H1 (cell line): ENCODE data around the gene ZDHHC17. TPM values are rescaled to one million over a fixed set of nuclear protein-coding genes. Genes with fewer than 3 reads are reported as not detected.

Experiments
- CTCF ChIA-PET: fragments of 300-600 bp; sonication (Branson Sonifier 250); formaldehyde crosslinking; loops from one replicate; lab custom pipeline; 2021; ENCODE audit not compliant: partially characterized antibody; lab: Charles Lee
- POLR2A ChIA-PET: fragments of 300-600 bp; sonication (Branson Sonifier 250); formaldehyde crosslinking; loops from one replicate; lab custom pipeline; 2021; ENCODE audit warnings: inconsistent platforms; ENCODE audit not compliant: partially characterized antibody; lab: Charles Lee
- DNase-seq, 2 experiments: peaks; one replicate each; pipeline versions ENCODE4 v3.0.0 to v3.0.0-alpha.2; 2010 to 2022; ENCODE audit warnings: low spot score in 2 of 2, low read depth in 1 of 2, mixed read lengths in 1 of 2
- FAIRE-seq: peaks from 2 replicates; lab custom pipeline; 2011; peaks lifted over from hg19 to GRCh38; lab: Jason Lieb, UNC
- H2AFZ ChIP-seq: 2 replicates; pipeline ENCODE4 v1.8.1; 2012; ENCODE audit warnings: low read length, inconsistent platforms
- H2AK5ac ChIP-seq: 2 replicates; pipeline ENCODE4 v1.6.1; 2013; ENCODE audit warnings: low read depth, low read length
- H2BK120ac ChIP-seq: replicated peaks from 2 replicates; pipeline ENCODE3; 2013; ENCODE audit warnings: low read depth, low read length, inconsistent platforms
- H2BK12ac ChIP-seq: 2 replicates; pipeline ENCODE4 v1.6.1; 2013; ENCODE audit warnings: low read depth, low read length
- H2BK15ac ChIP-seq: 2 replicates; pipeline ENCODE4 v1.6.1; 2013; ENCODE audit warnings: low read length
- H2BK20ac ChIP-seq: 2 replicates; pipeline ENCODE4 v1.6.1; 2013; ENCODE audit warnings: low read length
- H2BK5ac ChIP-seq: 2 replicates; pipeline ENCODE4 v1.6.1; 2013; ENCODE audit warnings: low read depth, low read length
- H3K14ac ChIP-seq: 2 replicates; pipeline ENCODE4 v1.6.1; 2013; ENCODE audit warnings: inconsistent platforms; ENCODE audit not compliant: insufficient read length
- H3K18ac ChIP-seq: 2 replicates; pipeline ENCODE4 v1.6.1; 2013; ENCODE audit warnings: low read length; ENCODE audit errors: extremely low read depth
- H3K23ac ChIP-seq: 2 replicates; pipeline ENCODE4 v1.6.1; 2013; ENCODE audit warnings: inconsistent platforms; ENCODE audit not compliant: insufficient read length
- H3K23me2 ChIP-seq: 2 replicates; pipeline ENCODE4 v1.6.1; 2013; ENCODE audit warnings: low read depth, low read length
- H3K27ac ChIP-seq: 2 replicates; pipeline ENCODE4 v1.6.1; 2011; ENCODE audit warnings: low read depth, low read length, inconsistent platforms
- H3K27me3 ChIP-seq, 4 experiments: replicated peaks in 1 of 4; 1 replicate in 1 of 4; 2 replicates in 3 of 4; pipeline versions ENCODE4 v1.6.1 to v1.8.1; 2011 to 2013; ENCODE audit warnings: low read length in 3 of 4, mild to moderate bottlenecking in 3 of 4, inconsistent platforms in 2 of 4, mixed read lengths in 2 of 4, moderate library complexity in 1 of 4; ENCODE audit not compliant: control insufficient read depth in 3 of 4, insufficient read depth in 3 of 4; ENCODE audit errors: extremely low read depth in 1 of 4
- H3K36me3 ChIP-seq, 4 experiments: 2 replicates each; pipeline versions ENCODE4 v1.6.1 to v1.8.1; 2011 to 2013; ENCODE audit warnings: mild to moderate bottlenecking in 4 of 4, low read length in 3 of 4, moderate library complexity in 2 of 4, control low read depth in 1 of 4, inconsistent platforms in 1 of 4; ENCODE audit not compliant: insufficient read depth in 4 of 4, control insufficient read depth in 2 of 4
- H3K4ac ChIP-seq: replicated peaks from 2 replicates; pipeline ENCODE3; 2013; ENCODE audit warnings: low read length, low read depth, mixed read lengths, inconsistent platforms; ENCODE audit not compliant: insufficient read length
- H3K4me1 ChIP-seq, 4 experiments: replicated peaks in 1 of 4; 1 replicate in 1 of 4; 2 replicates in 3 of 4; pipeline versions ENCODE4 v1.6.1 to v1.8.1; 2011 to 2013; ENCODE audit warnings: low read length in 3 of 4, inconsistent platforms in 2 of 4, mixed read lengths in 1 of 4; ENCODE audit not compliant: insufficient read depth in 4 of 4, control insufficient read depth in 3 of 4
- H3K4me2 ChIP-seq, 2 experiments: 2 replicates each; pipeline versions ENCODE4 v1.6.1 to v1.8.1; 2011 to 2013; ENCODE audit warnings: low read depth in 2 of 2, low read length in 2 of 2, control low read depth in 1 of 2, inconsistent platforms in 1 of 2, mild to moderate bottlenecking in 1 of 2; ENCODE audit not compliant: insufficient read depth in 1 of 2
- H3K4me3 ChIP-seq, 4 experiments: fragments of 200-600, 300-600 bp in 1 of 4; sonication (generic), shearing (Covaris generic), sonication (Bioruptor Twin) in 1 of 4; 2 replicates each; pipeline versions ENCODE4 v1.5.1 to v1.8.1; 2011 to 2016; ENCODE audit warnings: low read length in 4 of 4, low read depth in 3 of 4, control low read depth in 2 of 4, inconsistent platforms in 2 of 4, mild to moderate bottlenecking in 2 of 4, mixed read lengths in 1 of 4, moderate library complexity in 1 of 4; ENCODE audit not compliant: insufficient read depth in 2 of 4; ENCODE audit errors: extremely low read depth in 1 of 4
- H3K56ac ChIP-seq: replicated peaks from 2 replicates; pipeline ENCODE3; 2013; ENCODE audit warnings: low read depth, mild to moderate bottlenecking, mixed read lengths, low read length, inconsistent platforms; ENCODE audit not compliant: insufficient read length
- H3K79me1 ChIP-seq: 2 replicates; pipeline ENCODE4 v1.6.1; 2013; ENCODE audit warnings: low read depth, low read length, control low read depth
- H3K79me2 ChIP-seq, 2 experiments: 2 replicates each; pipeline versions ENCODE4 v1.6.1 to v1.8.1; 2012 to 2013; ENCODE audit warnings: low read length in 2 of 2, mild to moderate bottlenecking in 2 of 2, inconsistent platforms in 1 of 2; ENCODE audit not compliant: insufficient read depth in 2 of 2, control insufficient read depth in 1 of 2
- H3K9ac ChIP-seq, 4 experiments: replicated peaks in 1 of 4; 1 replicate in 1 of 4; 2 replicates in 3 of 4; pipeline versions ENCODE4 v1.6.1 to v1.8.1; 2011 to 2013; ENCODE audit warnings: low read depth in 3 of 4, low read length in 3 of 4, control low read depth in 2 of 4, mild to moderate bottlenecking in 2 of 4, moderate library complexity in 2 of 4, inconsistent platforms in 1 of 4; ENCODE audit errors: extremely low read depth in 1 of 4
- H3K9me3 ChIP-seq, 2 experiments: 2 replicates each; pipeline versions ENCODE4 v1.6.1 to v1.8.1; 2012 to 2013; ENCODE audit warnings: mild to moderate bottlenecking in 2 of 2, moderate library complexity in 2 of 2, control low read depth in 1 of 2, inconsistent platforms in 1 of 2, low read depth in 1 of 2, low read length in 1 of 2, mixed read lengths in 1 of 2; ENCODE audit not compliant: insufficient read depth in 2 of 2
- H4K20me1 ChIP-seq, 2 experiments: replicated peaks in 1 of 2; 2 replicates each; pipeline versions ENCODE3 to v1.8.1; 2011 to 2013; ENCODE audit warnings: inconsistent platforms in 2 of 2, low read length in 2 of 2, mild to moderate bottlenecking in 1 of 2; ENCODE audit not compliant: insufficient read depth in 2 of 2, control insufficient read depth in 1 of 2
- H4K5ac ChIP-seq: 2 replicates; pipeline ENCODE4 v1.6.1; 2013; ENCODE audit warnings: low read length, low read depth, mixed read lengths, inconsistent platforms; ENCODE audit not compliant: insufficient read length
- H4K8ac ChIP-seq: 2 replicates; pipeline ENCODE4 v1.8.0; 2013; ENCODE audit warnings: mild to moderate bottlenecking, moderate library complexity, low read length, inconsistent platforms; ENCODE audit not compliant: insufficient read depth; ENCODE audit errors: extremely low read depth
- H4K91ac ChIP-seq: replicated peaks from 2 replicates; pipeline ENCODE3; 2013; ENCODE audit warnings: low read length, mixed read lengths, inconsistent platforms; ENCODE audit not compliant: insufficient read length
- SIN3A ChIP-seq, 2 experiments: IDR thresholded peaks in 1 of 2; conservative IDR thresholded peaks in 1 of 2; 2 replicates each; pipeline ENCODE4 v1.6.1; 2011 to 2012; ENCODE audit warnings: low read length in 2 of 2, improper control_type of control experiment in 1 of 2, low read depth in 1 of 2, mild to moderate bottlenecking in 1 of 2
- ZNF274 ChIP-seq: IDR thresholded peaks from 2 replicates; pipeline ENCODE4 v1.7.0; 2012; ENCODE audit warnings: low read length, borderline replicate concordance; ENCODE audit errors: extremely low read depth
- WGBS, 2 experiments: shearing (Covaris generic) in 1 of 2; methylation state at CpG; one replicate each; pipeline versions ENCODE4 v1.1.6 to v1.1.7; 2013 to 2015; ENCODE audit warnings: low lambda C conversion rate in 2 of 2, mixed read lengths in 2 of 2, inconsistent platforms in 1 of 2, low coverage in 1 of 2, missing lambda C conversion rate in 1 of 2; ENCODE audit not compliant: insufficient replicate concordance in 2 of 2, insufficient coverage in 1 of 2, insufficient read length in 1 of 2; ENCODE audit errors: extremely low coverage in 1 of 2, missing lambda C conversion rate in 1 of 2; 5-methylcytosine and 5-hydroxymethylcytosine counted together
- polyA plus RNA-seq, 7 experiments: library from polyadenylated mRNA; depleted of rRNA in 3 of 7; stranded (reverse) in 5 of 7; unstranded in 2 of 7; fragments of >200 nt in 5 of 7; fragments of 200-250 nt in 2 of 7; gene quantifications; 1 replicate in 5 of 7; 2 replicates in 1 of 7; 4 replicates in 1 of 7; pipeline versions ENCODE4 v1.2.1 to v1.2.3, GENCODE V29; 2011 to 2013; ENCODE audit warnings: missing spikeins in 2 of 7, mixed read lengths in 2 of 7
- total RNA-seq: library from RNA; stranded (reverse); fragmentation: NEBNext Ultra II Directional; extraction: Animal tissue kit (Norgen Biotek cat#: 25700); gene quantifications from 2 replicates; pipeline ENCODE4 v1.2.1, GENCODE V29; 2021

Gene ZDHHC17
- total and polyA plus RNA-seq, 2 of the 8 experiments (the other 6 are each of a cell fraction or from before 2014, with no cell fraction given): 27.6 to 28.9 TPM

- FAIRE-seq: no peak
- H3K79me2 ChIP-seq: no peaks in the 10 kb centered on the region
- 94% methylated on average over 2 of the region's 2 CpGs; no CpG with 5 or more reads in 1 of the 2 experiments for WGBS, 2 experiments
These were observed 135.6 kb downstream of the ZDHHC17 start for GRCh38 chr12:76899522-76899921.

More at GRCh38 chr12:76899522-76899921, 135.6 kb downstream of the ZDHHC17 start:
- no peak overlapping the region for H2BK20ac ChIP-seq
- no peak overlapping the region for H2BK5ac ChIP-seq
- H4K20me1 ChIP-seq: no peaks in the 10 kb centered on the region
- H3K9ac ChIP-seq: no peak overlapping the region
- H3K9me3 ChIP-seq: peaks cover 0 to 3% of the 10 kb centered on the region in 2 experiments; a peak in 1 of 4 replicates
- no peak overlapping the region for H2AK5ac ChIP-seq
- H3K4me2 ChIP-seq: no peak overlapping the region
- ChIA-PET POLR2A (interaction anchor here (1.4 kb wide), 1 partner anchor 9 kb away, joined by 4 read pairs; no protein-coding TSS in a partner anchor), CTCF (interaction anchor here (2.4 kb wide), 1 partner anchor 28 kb away, joined by 6 read pairs; no protein-coding TSS in a partner anchor)
- H3K14ac ChIP-seq: no peak overlapping the region
- no peaks in the 10 kb centered on the region for H3K27me3 ChIP-seq
- no peak overlapping the region for H3K4me3 ChIP-seq
- H3K79me1 ChIP-seq: no peaks in the 10 kb centered on the region
- H3K18ac ChIP-seq: no peak overlapping the region
- no peak overlapping the region for H4K8ac ChIP-seq
- no peak overlapping the region for H2BK120ac ChIP-seq
- no peak overlapping the region for H3K4ac ChIP-seq
- no peak overlapping the region for H2BK15ac ChIP-seq
- no peak for DNase-seq
- H2BK12ac ChIP-seq: no peak overlapping the region
- no peak overlapping the region for H2AFZ ChIP-seq
- no peak overlapping the region for H4K91ac ChIP-seq
- H3K56ac ChIP-seq: no peak overlapping the region
- H3K36me3 ChIP-seq: no peaks in the 10 kb centered on the region
- no peak overlapping the region for H3K27ac ChIP-seq
- H4K5ac ChIP-seq: no peak overlapping the region
- H3K23ac ChIP-seq: no peak overlapping the region
- no peaks in the 10 kb centered on the region for H3K23me2 ChIP-seq
- TF ChIP-seq ZNF274 (no peak), SIN3A (conservative IDR thresholded peaks at IDR 0.05 in 1 of 2, IDR thresholded peaks at IDR 0.05 in 1 of 2; ENCODE audit: low read depth in 1 of 2, low read length in 2 of 2) (no peak)
- H3K4me1 ChIP-seq: no peaks in the 10 kb centered on the region
